DND-41 (cell line): ENCODE data around the gene MEOX1.
A peak's percentile ranks its signal among the peaks of the same experiment; 100 is the strongest.

Experiments
- ATAC-seq: fragments of 200-7000 bp; cut with Tn5 transposase; 3 replicates; pipeline ENCODE4 v1.9.1; 2021; ENCODE audit warnings: low read depth; ENCODE audit not compliant: insufficient read depth
- DNase-seq: peaks from one replicate; pipeline ENCODE4 v3.0.0-alpha.2; 2020
- H2AFZ ChIP-seq: 2 replicates; pipeline ENCODE4 v1.6.0; 2012; ENCODE audit warnings: low read depth, low read length
- H3K27ac ChIP-seq: 2 replicates; pipeline ENCODE4 v1.5.1; 2012; ENCODE audit warnings: low read length, inconsistent platforms
- H3K27me3 ChIP-seq: fragments of 200-600 bp; sonication (generic); 2 replicates; pipeline ENCODE4 v1.6.0; 2012; ENCODE audit warnings: low read length, mild to moderate bottlenecking, inconsistent platforms; ENCODE audit not compliant: insufficient read depth, poor library complexity
- H3K36me3 ChIP-seq: 2 replicates; pipeline ENCODE4 v1.5.1; 2012; ENCODE audit warnings: low read length, inconsistent platforms; ENCODE audit not compliant: insufficient read depth
- H3K4me1 ChIP-seq: 2 replicates; pipeline ENCODE4 v1.5.1; 2012; ENCODE audit warnings: mild to moderate bottlenecking, low read length; ENCODE audit not compliant: insufficient read depth
- H3K4me2 ChIP-seq: 2 replicates; pipeline ENCODE4 v1.6.0; 2012; ENCODE audit warnings: mild to moderate bottlenecking, moderate library complexity, low read length, inconsistent platforms; ENCODE audit not compliant: insufficient read depth
- H3K4me3 ChIP-seq, 2 experiments: fragments of 200-600 bp in 1 of 2; shearing (Covaris generic) in 1 of 2; 2 replicates each; pipeline ENCODE4 v1.5.1; 2012 to 2016; ENCODE audit warnings: inconsistent platforms in 2 of 2, low read length in 2 of 2, mild to moderate bottlenecking in 2 of 2, low read depth in 1 of 2, moderate library complexity in 1 of 2
- H3K79me2 ChIP-seq: 2 replicates; pipeline ENCODE4 v1.6.0; 2012; ENCODE audit warnings: low read length, inconsistent platforms; ENCODE audit not compliant: insufficient read depth
- H3K9ac ChIP-seq: 2 replicates; pipeline ENCODE4 v1.6.0; 2012; ENCODE audit warnings: low read depth, mild to moderate bottlenecking, inconsistent platforms, low read length, moderate library complexity
- H3K9me3 ChIP-seq: 2 replicates; pipeline ENCODE4 v1.5.1; 2012; ENCODE audit warnings: low read length, moderate library complexity, mild to moderate bottlenecking, inconsistent platforms; ENCODE audit not compliant: insufficient read depth, severe bottlenecking
- H4K20me1 ChIP-seq: 2 replicates; pipeline ENCODE4 v1.6.0; 2012; ENCODE audit warnings: low read length; ENCODE audit not compliant: insufficient read depth
- CTCF ChIP-seq: IDR thresholded peaks from 2 replicates; pipeline ENCODE4 v1.5.1; 2012; ENCODE audit warnings: borderline replicate concordance, low read length, moderate library complexity, mild to moderate bottlenecking; ENCODE audit not compliant: poor library complexity, severe bottlenecking; ENCODE audit errors: extremely low read depth
- EZH2 ChIP-seq: IDR thresholded peaks from 3 replicates; pipeline ENCODE4 v1.6.1; 2012; ENCODE audit warnings: borderline replicate concordance, low read depth, mild to moderate bottlenecking, moderate library complexity, low read length, inconsistent platforms; ENCODE audit not compliant: severe bottlenecking

MEOX1 gene

GRCh38 chr17:43673516-43674323, 12.0 kb upstream of the MEOX1 start:
- Histone ChIP-seq H3K9ac (no peak overlapping the region), H4K20me1 (no peaks in the 10 kb centered on the region), H3K4me1 (peaks cover 10% of the 10 kb centered on the region), H3K4me3 (no peak overlapping the region), H3K4me2 (no peak overlapping the region), H2AFZ (no peak overlapping the region), H3K36me3 (no peaks in the 10 kb centered on the region), H3K9me3 (no peaks in the 10 kb centered on the region), H3K27me3 (peaks cover 11% of the 10 kb centered on the region), H3K27ac (no peak overlapping the region), H3K79me2 (no peaks in the 10 kb centered on the region)
- ATAC-seq (peak; percentile 63), DNase-seq (peak; percentile 66)
- no peak for TF ChIP-seq EZH2
- TF ChIP-seq CTCF: peak; percentile 92

GRCh38 chr17:43671755-43672519, 10.2 kb upstream of the MEOX1 start:
- Histone ChIP-seq H3K79me2 (no peaks in the 10 kb centered on the region), H3K4me2 (no peak overlapping the region), H3K36me3 (no peaks in the 10 kb centered on the region), H3K4me1 (no peaks in the 10 kb centered on the region), H4K20me1 (no peaks in the 10 kb centered on the region), H3K9me3 (no peaks in the 10 kb centered on the region), H3K4me3 (no peak overlapping the region), H3K9ac (no peak overlapping the region), H2AFZ (no peak overlapping the region), H3K27me3 (peaks cover 11% of the 10 kb centered on the region), H3K27ac (no peak overlapping the region)
- ATAC-seq (no peak), DNase-seq (no peak)
- TF ChIP-seq EZH2: no peak
- TF ChIP-seq CTCF: no peak

- ATAC-seq: no peak
These were observed 9.4 kb upstream of the MEOX1 start for GRCh38 chr17:43671031-43671692.

More at GRCh38 chr17:43671031-43671692, 9.4 kb upstream of the MEOX1 start:
- Histone ChIP-seq H3K36me3 (no peaks in the 10 kb centered on the region), H2AFZ (no peak overlapping the region), H3K9ac (no peak overlapping the region), H3K4me1 (no peaks in the 10 kb centered on the region), H3K9me3 (no peaks in the 10 kb centered on the region), H3K4me3 (no peak overlapping the region), H3K27me3 (peaks cover 11% of the 10 kb centered on the region), H4K20me1 (no peaks in the 10 kb centered on the region), H3K27ac (no peak overlapping the region), H3K79me2 (no peaks in the 10 kb centered on the region), H3K4me2 (no peak overlapping the region)
- no peak for DNase-seq
- TF ChIP-seq EZH2: no peak
- TF ChIP-seq CTCF: no peak
